Adrenal gland (tissue), 12 donors: ENCODE data around the gene UST. TPM values are rescaled to one million over a fixed set of nuclear protein-coding genes. Genes with fewer than 3 reads are reported as not detected.

Experiments used
- DNase-seq, 7 donors: peaks; one replicate each; pipeline ENCODE4 v3.0.0-alpha.2; 2019 to 2020
- H3K27ac ChIP-seq, 5 donors: fragments of 200-600 bp; sonication (generic) in 4 of 5; 1 replicate in 3 of 5; 2 replicates in 2 of 5; pipeline versions ENCODE4 v1.5.1 to v1.8.0; 2016 to 2020; ENCODE audit warnings: mild to moderate bottlenecking in 1 of 5
- H3K27me3 ChIP-seq: fragments of 200-600 bp; 2 replicates; pipeline ENCODE4 v1.8.0; 2021
- H3K36me3 ChIP-seq, 2 donors: fragments of 200-600 bp; replicated peaks in 1 of 2; 1 replicate in 1 of 2; 2 replicates in 1 of 2; pipeline versions ENCODE4 v1.5.1 to v1.8.0; 2018 to 2022
- H3K4me1 ChIP-seq, 2 donors: fragments of 200-600 bp; replicated peaks in 1 of 2; 1 replicate in 1 of 2; 2 replicates in 1 of 2; pipeline versions ENCODE4 v1.5.1 to v1.8.0; 2018 to 2021
- H3K4me3 ChIP-seq, 4 donors: fragments of 200-600 bp; sonication (generic) in 3 of 4; one replicate each; pipeline ENCODE4 v1.5.1; 2016 to 2018
- H3K9me3 ChIP-seq, 3 donors: fragments of 200-600 bp; sonication (generic) in 1 of 3; replicated peaks in 1 of 3; 1 replicate in 2 of 3; 2 replicates in 1 of 3; pipeline versions ENCODE4 v1.5.1 to v1.8.0; 2016 to 2021
- POLR2A ChIP-seq, 2 donors: fragments of 450-650 bp; IDR thresholded peaks; one replicate each; pipeline ENCODE4 v1.6.1; 2017; ENCODE audit warnings: antibody characterized with exemption in 2 of 2, mild to moderate bottlenecking in 2 of 2, moderate library complexity in 1 of 2
- WGBS, 4 donors: extraction: QIAGEN DNeasy Blood & Tissue Kit in 2 of 4; methylation state at CpG; one replicate each; pipeline versions ENCODE4 v1.1.5 to v1.1.7; 2013 to 2017; 5-methylcytosine and 5-hydroxymethylcytosine counted together
- intact Hi-C, 2 donors: fragments of 100-400 bp; cut with DNase I; formaldehyde crosslinking; loops; one replicate each; pipeline versions ENCODE4 v1.14.1 to v1.15.0; 2022 to 2023
- polyA plus RNA-seq, 3 donors: library from polyadenylated mRNA; stranded (reverse); fragments of 200-250 nt in 2 of 3; fragments of 350-450 nt in 1 of 3; fragmentation: Illumina TruSeq in 1 of 3; extraction: RNeasy Lipid Tissue Mini Kit (QIAGEN cat#74804) in 1 of 3; gene quantifications; one replicate each; pipeline ENCODE4 v1.2.3, GENCODE V29; 2013 to 2014
- total RNA-seq, 9 donors: library from RNA; depleted of rRNA in 4 of 9; stranded (reverse); fragments of >200 nt in 4 of 9; fragments of 120-200 nt in 1 of 9; fragmentation: NEBNext Ultra II Directional in 1 of 9; extraction: Animal tissue kit (Norgen Biotek cat#: 25700) in 1 of 9; gene quantifications; one replicate each; pipeline versions ENCODE4 v1.1.0 to v1.2.4, GENCODE V29; 2013 to 2023
- TF ChIP-seq, protein P1 (sequence below), 6 experiments: fragments of 450-650 bp in 4 of 6; fragments of 200-600 bp in 2 of 6; sonication (generic) in 1 of 6; IDR thresholded peaks; 1 replicate in 5 of 6; 2 replicates in 1 of 6; pipeline versions ENCODE4 v1.5.1 to v1.8.0; 2016 to 2021; ENCODE audit warnings: antibody characterized with exemption in 6 of 6, mild to moderate bottlenecking in 2 of 6, moderate library complexity in 1 of 6
- donor health status: healthy with polysubstance abuse.
- donor health status: Bipolar disorder and iron deficiency.
- donor health status: DM: yes; HTN: yes; CAD: no.
- donor health status: DM: no; HTN: no; CAD: no.
- donor health status: DM: no; HTN: no; CAD: no.
- donor health status: DM: yes; HTN: yes; CAD: no.

The UST gene
- total and polyA plus RNA-seq, 12 donors, result 5.9 to 37.4 (median 18.3) TPM

DNA sequence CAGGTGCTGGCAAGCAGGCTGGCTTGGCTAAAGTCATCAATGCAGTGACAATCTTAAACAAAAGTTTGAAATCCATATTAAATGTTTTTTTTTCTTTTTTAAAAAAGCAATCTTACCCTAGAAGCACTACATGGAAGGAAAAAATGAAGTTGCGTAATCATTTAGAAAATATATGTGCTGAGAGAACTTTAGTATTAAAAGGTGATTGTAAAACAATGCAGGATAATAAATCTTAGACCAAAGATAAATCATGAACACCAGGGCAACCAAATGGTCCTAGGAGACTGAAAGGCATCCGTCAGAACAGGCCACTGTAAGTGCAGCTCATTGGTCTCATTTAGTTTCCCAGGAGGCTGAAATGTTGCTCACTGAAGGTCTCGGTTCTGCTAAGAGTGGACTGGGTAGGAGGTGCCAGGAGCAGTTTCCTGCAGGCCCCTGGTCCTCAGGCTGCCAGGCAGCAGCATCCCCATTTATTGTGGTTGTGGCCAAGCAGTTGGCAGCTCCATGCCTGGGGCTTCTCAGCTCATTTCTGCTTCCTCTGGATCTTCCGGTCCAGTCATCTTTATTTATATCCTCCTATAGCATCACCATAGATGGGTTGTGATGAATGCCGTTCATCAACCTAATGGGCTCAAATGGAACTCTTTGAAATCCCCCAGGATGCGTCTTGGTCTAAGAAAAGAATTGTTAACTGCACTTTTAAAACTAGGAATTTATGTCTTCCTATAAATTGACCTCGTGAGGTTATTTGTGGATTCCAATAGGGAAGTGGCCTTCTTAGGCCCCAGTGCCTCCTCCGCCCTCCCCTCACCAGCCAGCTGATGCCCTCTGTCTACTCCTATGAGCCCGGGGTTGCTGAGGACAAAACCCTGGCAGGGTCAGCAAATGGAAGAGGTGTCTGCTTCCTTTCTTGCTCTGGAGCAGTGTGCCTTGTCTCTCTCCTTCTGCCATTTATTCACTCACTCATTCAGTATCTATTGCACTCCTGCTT lies 269.0 kb downstream of the UST start:
- no peak overlapping the region for H3K4me3 ChIP-seq
- 61 to 82% (median 79%) methylated on average over 9 of the region's 9 CpGs for WGBS, 4 donors
- no peaks in the 10 kb centered on the region for H3K9me3 ChIP-seq
- no peak overlapping the region for H3K27ac ChIP-seq
- H3K27me3 ChIP-seq, result no peaks in the 10 kb centered on the region
- H3K36me3 ChIP-seq, result no peaks in the 10 kb centered on the region
- intact Hi-C loops, result no loop called here
- TF ChIP-seq POLR2A (IDR thresholded peaks at IDR 0.05), result no peak
- TF ChIP-seq, protein P1, sequence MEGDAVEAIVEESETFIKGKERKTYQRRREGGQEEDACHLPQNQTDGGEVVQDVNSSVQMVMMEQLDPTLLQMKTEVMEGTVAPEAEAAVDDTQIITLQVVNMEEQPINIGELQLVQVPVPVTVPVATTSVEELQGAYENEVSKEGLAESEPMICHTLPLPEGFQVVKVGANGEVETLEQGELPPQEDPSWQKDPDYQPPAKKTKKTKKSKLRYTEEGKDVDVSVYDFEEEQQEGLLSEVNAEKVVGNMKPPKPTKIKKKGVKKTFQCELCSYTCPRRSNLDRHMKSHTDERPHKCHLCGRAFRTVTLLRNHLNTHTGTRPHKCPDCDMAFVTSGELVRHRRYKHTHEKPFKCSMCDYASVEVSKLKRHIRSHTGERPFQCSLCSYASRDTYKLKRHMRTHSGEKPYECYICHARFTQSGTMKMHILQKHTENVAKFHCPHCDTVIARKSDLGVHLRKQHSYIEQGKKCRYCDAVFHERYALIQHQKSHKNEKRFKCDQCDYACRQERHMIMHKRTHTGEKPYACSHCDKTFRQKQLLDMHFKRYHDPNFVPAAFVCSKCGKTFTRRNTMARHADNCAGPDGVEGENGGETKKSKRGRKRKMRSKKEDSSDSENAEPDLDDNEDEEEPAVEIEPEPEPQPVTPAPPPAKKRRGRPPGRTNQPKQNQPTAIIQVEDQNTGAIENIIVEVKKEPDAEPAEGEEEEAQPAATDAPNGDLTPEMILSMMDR (IDR thresholded peaks at IDR 0.05), result no peak
- H3K4me1 ChIP-seq, result no peaks in the 10 kb centered on the region
- no peak for DNase-seq

DNA sequence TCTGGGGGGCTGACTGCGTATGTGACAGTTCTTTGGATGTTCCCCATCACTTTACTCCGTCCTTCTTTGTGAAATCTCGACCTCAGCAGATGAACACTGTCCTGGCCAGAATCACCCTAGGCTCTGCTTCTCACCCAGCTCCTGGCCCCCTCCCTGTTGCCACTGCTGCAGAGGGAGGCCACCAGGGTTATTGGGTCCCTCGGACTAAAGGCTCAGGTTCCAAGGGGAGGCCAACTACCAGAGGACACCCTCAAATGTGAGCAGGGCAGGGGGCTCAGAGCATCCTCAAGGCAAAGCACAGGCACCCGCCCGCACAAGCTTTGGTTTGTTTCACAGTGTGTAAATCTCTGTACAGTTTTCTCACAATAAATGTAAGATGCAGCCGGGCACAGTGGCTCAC lies 269.9 kb downstream of the UST start:
- no peaks in the 10 kb centered on the region for H3K9me3 ChIP-seq
- H3K36me3 ChIP-seq, result no peaks in the 10 kb centered on the region
- H3K4me1 ChIP-seq, result no peaks in the 10 kb centered on the region
- H3K27me3 ChIP-seq, result no peaks in the 10 kb centered on the region
- H3K27ac ChIP-seq, result no peak overlapping the region
- no peak for DNase-seq
- no peak overlapping the region for H3K4me3 ChIP-seq
- no peak for TF ChIP-seq POLR2A (IDR thresholded peaks at IDR 0.05)
- TF ChIP-seq, protein P1 (IDR thresholded peaks at IDR 0.05), result no peak
- intact Hi-C loops, result no loop called here
- whole genome bisulfite sequencing, 4 donors, result 94 to 98% (median 97%) methylated on average over 7 of the region's 7 CpGs

DNA sequence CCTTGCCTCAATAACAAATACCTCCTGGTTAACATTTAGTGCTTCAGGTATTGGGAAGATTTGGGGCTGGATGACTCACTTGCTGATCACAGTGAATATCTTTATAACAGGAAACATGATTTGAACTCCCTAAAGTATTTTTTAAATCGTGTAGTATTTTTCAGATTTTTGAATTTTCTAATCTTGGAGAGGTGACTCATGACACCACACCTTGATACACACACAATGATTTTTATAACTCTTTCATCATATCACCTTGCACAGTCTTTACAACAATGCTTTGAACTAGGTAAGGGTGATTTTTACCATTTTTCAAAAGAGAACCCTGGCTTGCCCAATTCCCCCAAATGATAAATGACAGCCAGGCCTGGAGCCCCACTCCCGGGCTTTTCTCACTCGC lies 273.5 kb downstream of the UST start:
- H3K4me3 ChIP-seq, result no peak overlapping the region
- H3K9me3 ChIP-seq, result no peaks in the 10 kb centered on the region
- intact Hi-C loops, result no loop called here
- no peak overlapping the region for H3K27ac ChIP-seq
- TF ChIP-seq, protein P1 (IDR thresholded peaks at IDR 0.05), result no peak
- TF ChIP-seq POLR2A (IDR thresholded peaks at IDR 0.05), result no peak
- 54 to 69% (median 59%) methylated on average over 3 of the region's 3 CpGs for whole genome bisulfite sequencing, 4 donors
- no peaks in the 10 kb centered on the region for H3K27me3 ChIP-seq
- H3K4me1 ChIP-seq, result no peaks in the 10 kb centered on the region
- DNase-seq, result no peak
- H3K36me3 ChIP-seq, result no peaks in the 10 kb centered on the region

DNA sequence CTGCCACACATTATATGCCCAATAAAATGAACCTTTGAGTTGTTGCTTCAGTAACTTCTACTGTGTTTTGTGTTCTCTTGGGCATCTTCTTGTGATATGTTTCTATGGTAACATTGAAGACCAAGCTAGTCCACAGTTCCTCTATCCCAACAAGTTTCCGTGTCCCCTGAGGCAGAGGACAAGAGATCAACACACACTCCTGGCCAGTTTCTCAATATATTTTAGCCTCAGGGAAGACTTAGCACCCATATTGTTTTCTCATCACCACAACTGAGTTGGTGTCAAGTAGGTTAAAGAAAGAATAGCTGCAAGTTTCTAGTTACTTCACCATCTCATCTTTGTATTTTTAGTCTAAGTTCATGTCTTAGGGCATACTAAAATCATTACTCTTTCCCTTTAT lies 277.5 kb downstream of the UST start:
- no peak for TF ChIP-seq POLR2A (IDR thresholded peaks at IDR 0.05)
- TF ChIP-seq, protein P1 (IDR thresholded peaks at IDR 0.05), result no peak
- DNase-seq, result no peak

More for the DNA sequence above, 277.5 kb downstream of the UST start:
- Histone ChIP-seq H3K27me3 (no peaks in the 10 kb centered on the region), H3K4me1 (peaks cover 0 to 8% of the 10 kb centered on the region in 2 donors), H3K4me3 (no peak overlapping the region), H3K36me3 (no peaks in the 10 kb centered on the region), H3K27ac (no peak overlapping the region), H3K9me3 (no peaks in the 10 kb centered on the region)
- intact Hi-C loops, result no loop called here
- WGBS, 4 donors, result 91 to 100% (median 92%) methylated on average over 1 of the region's 1 CpG
